Measurements from ENCODE around the gene PCDHGA2.

Gene PCDHGA2

GRCh38 chr5:141319202-141319601, 19.4 kb upstream of the PCDHGA2 start:
- TF ChIP-seq TAF1 (IDR thresholded peaks at IDR 0.05; ENCODE audit: borderline replicate concordance, insufficient read depth, low read length) (no peak), REST (IDR thresholded peaks at IDR 0.05; ENCODE audit: insufficient read depth in 1 of 2, low read depth in 2 of 2, low read length in 2 of 2) (no peak), FOXP2 (optimal IDR thresholded peaks at IDR 0.05; ENCODE audit: borderline replicate concordance, extremely low read depth, extremely low read length, insufficient read depth) (no peak), SIN3A (IDR thresholded peaks at IDR 0.05; ENCODE audit: borderline replicate concordance, insufficient read depth, low read length) (no peak), POLR2AphosphoS5 (IDR thresholded peaks at IDR 0.05; ENCODE audit: low read depth, low read length) (no peak)

GRCh38 chr5:141319699-141320098, 18.9 kb upstream of the PCDHGA2 start:
- TF ChIP-seq FOXP2 (optimal IDR thresholded peaks at IDR 0.05; ENCODE audit: borderline replicate concordance, extremely low read depth, extremely low read length, insufficient read depth), result no peak
- TF ChIP-seq POLR2AphosphoS5 (IDR thresholded peaks at IDR 0.05; ENCODE audit: low read depth, low read length), result no peak
- TF ChIP-seq TAF1 (IDR thresholded peaks at IDR 0.05; ENCODE audit: borderline replicate concordance, insufficient read depth, low read length), result no peak
- TF ChIP-seq REST (IDR thresholded peaks at IDR 0.05; ENCODE audit: insufficient read depth in 1 of 2, low read depth in 2 of 2, low read length in 2 of 2), result no peak
- TF ChIP-seq SIN3A (IDR thresholded peaks at IDR 0.05; ENCODE audit: borderline replicate concordance, insufficient read depth, low read length), result no peak

GRCh38 chr5:141320225-141321169, 18.1 kb upstream of the PCDHGA2 start, which contains the start of gene TAF7:
TSS of gene TAF7 (minus strand) at chr5:141320784. CDS start at chr5:141320044, 740 bp downstream.
- peak; percentile 90 for TF ChIP-seq FOXP2 (optimal IDR thresholded peaks at IDR 0.05; ENCODE audit: borderline replicate concordance, extremely low read depth, extremely low read length, insufficient read depth)
- TF ChIP-seq SIN3A (IDR thresholded peaks at IDR 0.05; ENCODE audit: borderline replicate concordance, insufficient read depth, low read length), result 0 out of 2 replicates have a peak, but pooled peaks have one; percentile 19
- peak; percentile 97 for TF ChIP-seq POLR2AphosphoS5 (IDR thresholded peaks at IDR 0.05; ENCODE audit: low read depth, low read length)
- 0 out of 4 replicates have a peak, but pooled peaks of 1 of the 2 experiments have one; percentile 13 for TF ChIP-seq REST (IDR thresholded peaks at IDR 0.05; ENCODE audit: insufficient read depth in 1 of 2, low read depth in 2 of 2, low read length in 2 of 2)
- TF ChIP-seq TAF1 (IDR thresholded peaks at IDR 0.05; ENCODE audit: borderline replicate concordance, insufficient read depth, low read length), result no peak

GRCh38 chr5:141322261-141322660, 16.3 kb upstream of the PCDHGA2 start:
- TF ChIP-seq POLR2AphosphoS5 (IDR thresholded peaks at IDR 0.05; ENCODE audit: low read depth, low read length) (no peak), REST (IDR thresholded peaks at IDR 0.05; ENCODE audit: insufficient read depth in 1 of 2, low read depth in 2 of 2, low read length in 2 of 2) (no peak), SIN3A (IDR thresholded peaks at IDR 0.05; ENCODE audit: borderline replicate concordance, insufficient read depth, low read length) (no peak), FOXP2 (optimal IDR thresholded peaks at IDR 0.05; ENCODE audit: borderline replicate concordance, extremely low read depth, extremely low read length, insufficient read depth) (no peak), TAF1 (IDR thresholded peaks at IDR 0.05; ENCODE audit: borderline replicate concordance, insufficient read depth, low read length) (no peak)
